Ishikawa (cell line): Measurements from ENCODE around the gene HSD17B12.

ENCODE experiments used
- CEBPB ChIP-seq: IDR thresholded peaks from 2 replicates; pipeline ENCODE4 v1.6.1; 2012
- CREB1 ChIP-seq: IDR thresholded peaks from 2 replicates; pipeline ENCODE4 v1.6.1; 2012; ENCODE audit warnings: low read depth
- EGR1 ChIP-seq: IDR thresholded peaks from 2 replicates; pipeline ENCODE4 v1.6.1; 2012
- EP300 ChIP-seq: IDR thresholded peaks from 2 replicates; pipeline ENCODE4 v1.6.1; 2012; ENCODE audit warnings: borderline replicate concordance
- FOXM1 ChIP-seq: IDR thresholded peaks from 2 replicates; pipeline ENCODE4 v1.6.1; 2012; ENCODE audit warnings: low read depth, borderline replicate concordance
- MAX ChIP-seq: IDR thresholded peaks from 2 replicates; pipeline ENCODE4 v1.6.1; 2012
- NFIC ChIP-seq: IDR thresholded peaks from 2 replicates; pipeline ENCODE4 v1.6.1; 2012
- RAD21 ChIP-seq: IDR thresholded peaks from 2 replicates; pipeline ENCODE4 v1.6.1; 2012; ENCODE audit warnings: low read depth
- REST ChIP-seq: IDR thresholded peaks from 2 replicates; pipeline ENCODE4 v1.6.1; 2012; ENCODE audit warnings: low read depth, mild to moderate bottlenecking
- TAF1 ChIP-seq: IDR thresholded peaks from 2 replicates; pipeline ENCODE4 v1.6.1; 2012; ENCODE audit warnings: low read depth, mild to moderate bottlenecking
- TCF12 ChIP-seq: IDR thresholded peaks from 2 replicates; pipeline ENCODE4 v1.6.1; 2012; ENCODE audit warnings: low read depth
- TEAD4 ChIP-seq: IDR thresholded peaks from 2 replicates; pipeline ENCODE4 v1.6.1; 2012
- USF1 ChIP-seq: IDR thresholded peaks from 2 replicates; pipeline ENCODE4 v1.6.1; 2012
- YY1 ChIP-seq: IDR thresholded peaks from 2 replicates; pipeline ENCODE4 v1.6.1; 2012; ENCODE audit warnings: low read depth
- ZBTB7A ChIP-seq: IDR thresholded peaks from 2 replicates; pipeline ENCODE4 v1.6.1; 2012; ENCODE audit warnings: low read depth

The HSD17B12 gene

GRCh38 chr11:43892851-43893250, 212.3 kb downstream of the HSD17B12 start:
- TF ChIP-seq EP300: no peak

GRCh38 chr11:43894546-43894945, 214.0 kb downstream of the HSD17B12 start:
- TF ChIP-seq USF1: no peak
- no peak for TF ChIP-seq RAD21
- TF ChIP-seq MAX: no peak
- no peak for TF ChIP-seq REST
- no peak for TF ChIP-seq TAF1
- TF ChIP-seq EGR1: no peak
- TF ChIP-seq EP300: no peak
- no peak for TF ChIP-seq TEAD4
- TF ChIP-seq CREB1: no peak
- no peak for TF ChIP-seq TCF12
- no peak for TF ChIP-seq YY1
- no peak for TF ChIP-seq FOXM1
- no peak for TF ChIP-seq ZBTB7A

- TF ChIP-seq CEBPB (no peak), USF1 (no peak), EP300 (no peak), RAD21 (no peak), REST (no peak), NFIC (no peak), TEAD4 (no peak), EGR1 (no peak), MAX (no peak), TCF12 (no peak), FOXM1 (no peak), ZBTB7A (no peak), YY1 (no peak), TAF1 (no peak), CREB1 (no peak)
Observed at GRCh38 chr11:43895601-43896000, 215.1 kb downstream of the HSD17B12 start.

GRCh38 chr11:43898574-43898973, 218.0 kb downstream of the HSD17B12 start:
- TF ChIP-seq NFIC: no peak
- no peak for TF ChIP-seq YY1
- TF ChIP-seq CREB1: no peak

- TF ChIP-seq TAF1: no peak
- TF ChIP-seq RAD21: no peak
- TF ChIP-seq NFIC: no peak
Observed at GRCh38 chr11:43899094-43899493, 218.6 kb downstream of the HSD17B12 start.

GRCh38 chr11:43901551-43901950, 221.0 kb downstream of the HSD17B12 start:
- TF ChIP-seq NFIC: no peak
- TF ChIP-seq YY1: no peak
- TF ChIP-seq RAD21: no peak
- no peak for TF ChIP-seq REST
- no peak for TF ChIP-seq EGR1
- no peak for TF ChIP-seq CREB1
- no peak for TF ChIP-seq FOXM1
- no peak for TF ChIP-seq CEBPB
- no peak for TF ChIP-seq TCF12
- TF ChIP-seq TEAD4: no peak
- TF ChIP-seq USF1: no peak
- TF ChIP-seq MAX: no peak
- no peak for TF ChIP-seq ZBTB7A
